NOMO-1 treated with dmso at 0.1 percent for 144 hours (cell line): ENCODE measurements around the gene TUBA4A.
A peak's percentile ranks its signal among the peaks of the same experiment; 100 is the strongest.
"Not testable (repeated sequence)": the region's sequence is repeated elsewhere in the genome, so short reads cannot be mapped to it uniquely, and the experiment has no call there.

ENCODE experiments used
- DNase-seq: peaks from one replicate; lab custom pipeline; 2025; ENCODE audit not compliant: unreplicated experiment; lab: John Stamatoyannopoulos, UW

The TUBA4A gene

DNA sequence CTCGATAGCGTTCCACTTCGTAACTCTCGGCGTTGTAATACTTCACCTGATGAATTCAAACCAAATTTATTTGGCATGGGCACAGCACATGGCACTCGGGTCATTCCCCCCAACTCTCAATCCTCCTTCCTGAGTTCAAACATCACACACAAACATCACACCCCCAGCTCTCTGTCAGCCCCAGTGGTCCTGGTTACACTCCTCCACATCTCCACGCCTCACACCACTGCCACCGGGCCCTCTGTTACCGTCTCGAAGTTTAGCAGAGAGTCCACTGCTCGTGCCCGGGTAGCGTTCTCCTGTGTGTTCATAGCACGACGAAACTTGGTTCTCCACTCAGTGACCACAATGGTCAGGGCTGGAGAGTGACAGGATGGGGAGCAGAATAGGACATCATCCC, 39.6 kb downstream of the TUBA4A start:
- DNase-seq: no peak

DNA sequence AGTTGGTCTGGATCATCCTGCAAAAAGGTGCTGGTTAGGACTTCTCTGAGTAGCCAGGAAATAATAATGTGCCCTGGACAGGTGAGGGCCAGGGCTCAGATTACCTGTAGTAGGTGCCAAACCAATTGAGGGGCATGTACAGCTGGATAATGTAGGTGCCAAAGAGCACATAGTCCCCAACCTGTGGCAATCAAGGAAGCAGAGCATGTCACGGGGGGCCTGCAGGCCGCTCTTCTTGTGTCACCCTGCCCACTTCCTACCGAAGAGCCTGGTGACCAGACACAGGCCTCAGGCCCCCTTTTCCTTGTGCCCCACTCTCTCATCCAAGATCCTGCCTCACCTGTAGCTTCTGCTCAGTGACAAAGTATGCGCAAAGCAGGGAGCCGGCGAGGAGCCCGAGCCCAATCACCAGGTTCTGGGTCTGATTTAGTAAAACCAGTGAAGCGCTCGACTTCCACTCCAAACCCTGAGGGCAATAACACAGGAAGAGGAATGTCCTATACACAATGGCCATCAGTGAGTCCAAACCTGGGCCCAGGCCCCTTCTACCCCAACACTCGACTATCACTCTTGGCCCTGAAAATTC, 40.1 kb downstream of the TUBA4A start:
- no peak for DNase-seq

GRCh38 chr2:219213026-219213415, 40.7 kb downstream of the TUBA4A start:
- no peak for DNase-seq

DNA sequence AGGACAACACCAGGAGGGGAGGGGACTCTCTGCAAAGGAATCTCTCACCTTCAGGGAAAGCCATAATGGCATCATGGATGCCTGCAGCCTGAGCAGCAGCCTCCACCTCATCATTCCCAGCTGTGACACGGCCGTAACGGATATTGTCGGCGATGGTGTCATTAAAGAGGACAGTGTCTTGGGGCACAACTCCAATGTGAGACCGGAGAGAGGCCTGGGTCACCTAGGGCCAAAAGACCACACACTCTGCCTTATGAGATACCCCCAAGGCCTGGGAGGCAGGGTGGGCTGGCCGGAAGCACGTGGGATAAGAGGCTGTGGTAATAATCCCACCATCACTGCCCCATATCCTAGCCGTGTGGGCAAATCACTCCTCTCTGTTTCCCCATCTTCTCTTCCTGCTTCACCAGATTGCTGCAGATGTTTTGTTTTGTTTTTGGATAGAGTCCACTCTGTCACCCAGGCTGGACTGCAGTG, 42.8 kb downstream of the TUBA4A start:
- no peak for DNase-seq

GRCh38 chr2:219210196-219210885, 43.4 kb downstream of the TUBA4A start:
- DNase-seq: no peak

GRCh38 chr2:219209236-219210195, 44.2 kb downstream of the TUBA4A start:
- DNase-seq: no peak

DNA sequence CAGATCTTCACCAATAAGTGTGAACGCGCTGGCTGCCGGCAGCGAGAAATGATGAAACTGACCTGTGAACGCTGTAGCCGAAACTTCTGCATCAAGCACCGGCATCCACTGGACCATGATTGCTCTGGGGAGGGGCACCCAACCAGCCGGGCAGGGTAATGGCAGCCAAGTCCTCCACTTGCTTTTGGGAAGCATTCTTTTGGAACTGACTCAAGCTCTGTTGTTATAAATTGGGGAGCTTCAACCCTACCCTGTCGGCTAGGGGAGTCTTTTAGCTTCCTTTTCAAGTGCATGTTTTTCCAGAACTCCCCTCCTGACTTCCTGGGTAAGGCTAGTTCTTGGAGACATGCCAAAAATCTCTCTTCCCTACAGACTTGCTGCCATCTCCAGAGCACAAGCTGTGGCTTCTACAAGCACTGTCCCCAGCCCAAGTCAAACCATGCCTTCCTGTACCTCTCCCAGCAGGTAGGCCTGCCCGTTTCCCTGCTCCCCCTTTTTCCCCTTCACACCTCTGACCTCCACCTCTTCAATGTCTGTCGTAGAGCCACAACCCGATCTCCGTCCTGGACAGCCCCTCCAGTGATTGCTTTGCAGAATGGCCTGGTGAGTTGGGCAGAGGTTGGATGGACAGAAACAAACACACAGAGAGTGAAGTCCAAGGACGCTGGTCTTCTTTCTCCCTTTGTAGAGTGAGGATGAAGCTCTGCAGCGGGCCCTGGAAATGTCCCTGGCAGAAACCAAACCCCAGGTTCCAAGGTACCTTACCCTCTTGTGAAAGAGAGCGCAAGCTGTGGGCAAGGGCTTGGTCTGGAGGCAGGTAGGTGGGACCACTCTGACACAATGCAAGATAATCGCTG, 45.6 kb downstream of the TUBA4A start:
- DNase-seq: no peak

GRCh38 chr2:219207134-219207883, 46.4 kb downstream of the TUBA4A start:
- DNase-seq: no peak

DNA sequence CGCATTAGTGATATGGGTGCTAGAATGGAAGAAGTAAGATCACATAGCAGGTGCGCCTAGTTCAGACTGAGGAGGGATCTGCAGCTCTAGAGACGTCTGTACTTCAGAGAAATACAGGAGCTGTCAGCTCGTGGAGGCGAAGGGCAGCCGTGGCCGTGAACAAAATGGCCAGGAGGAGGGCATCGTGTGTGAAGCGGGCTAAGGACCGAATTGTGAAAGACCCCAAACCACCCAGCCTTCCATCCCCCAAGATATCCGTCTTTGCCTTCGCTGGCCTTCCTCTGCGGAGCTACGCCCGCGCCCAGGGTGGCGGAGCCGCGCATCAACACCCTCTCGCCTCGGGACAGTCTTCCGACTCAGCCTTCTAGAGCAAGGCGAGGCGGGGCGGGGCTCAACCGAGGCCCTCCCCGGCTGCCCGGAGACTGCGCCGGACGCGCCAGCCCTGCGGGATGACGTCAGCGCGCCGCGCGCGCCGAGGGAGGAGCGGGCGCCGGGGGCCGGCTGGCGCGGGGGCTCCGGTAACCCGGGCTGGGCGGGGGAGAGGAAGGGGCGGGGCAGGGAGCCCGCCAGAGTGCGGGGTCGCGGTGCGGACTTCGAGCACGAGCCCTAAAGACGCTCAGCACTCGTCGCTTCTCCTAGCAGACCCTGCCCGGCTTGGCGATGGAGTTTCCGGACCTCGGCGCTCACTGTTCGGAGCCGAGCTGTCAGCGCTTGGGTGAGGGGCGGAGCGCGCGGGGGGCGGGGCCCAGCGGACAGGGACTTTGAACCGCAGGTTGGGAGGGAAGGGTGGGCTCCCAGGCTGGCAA, 47.2 kb downstream of the TUBA4A start, which contains the start of gene ZFAND2B:
Gene ZFAND2B, plus strand, starts transcription at position 455 of the 806 bp plus-strand sequence. Its CDS starts 206 bp downstream, at position 661.
- DNase-seq: peak; percentile 91

DNA sequence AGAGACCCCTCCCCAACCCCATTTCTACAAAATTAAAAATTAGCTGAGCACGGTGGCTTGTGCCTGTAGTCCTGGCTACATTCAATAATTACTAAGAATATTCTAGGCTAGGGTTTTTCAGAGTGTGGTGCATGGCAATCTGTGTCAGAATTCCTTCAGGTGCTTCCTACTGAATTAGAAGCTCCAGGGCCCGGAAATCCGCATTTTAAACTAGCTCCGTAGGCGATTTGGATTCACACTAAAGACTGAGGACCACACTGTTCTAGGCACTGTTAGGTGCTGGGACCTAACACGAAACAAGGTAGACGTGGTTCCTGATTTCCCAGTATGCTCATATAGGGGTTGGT, 47.8 kb downstream of the TUBA4A start:
- DNase-seq: no peak

GRCh38 chr2:219205165-219205538, 48.6 kb downstream of the TUBA4A start:
- DNase-seq: no peak

DNA sequence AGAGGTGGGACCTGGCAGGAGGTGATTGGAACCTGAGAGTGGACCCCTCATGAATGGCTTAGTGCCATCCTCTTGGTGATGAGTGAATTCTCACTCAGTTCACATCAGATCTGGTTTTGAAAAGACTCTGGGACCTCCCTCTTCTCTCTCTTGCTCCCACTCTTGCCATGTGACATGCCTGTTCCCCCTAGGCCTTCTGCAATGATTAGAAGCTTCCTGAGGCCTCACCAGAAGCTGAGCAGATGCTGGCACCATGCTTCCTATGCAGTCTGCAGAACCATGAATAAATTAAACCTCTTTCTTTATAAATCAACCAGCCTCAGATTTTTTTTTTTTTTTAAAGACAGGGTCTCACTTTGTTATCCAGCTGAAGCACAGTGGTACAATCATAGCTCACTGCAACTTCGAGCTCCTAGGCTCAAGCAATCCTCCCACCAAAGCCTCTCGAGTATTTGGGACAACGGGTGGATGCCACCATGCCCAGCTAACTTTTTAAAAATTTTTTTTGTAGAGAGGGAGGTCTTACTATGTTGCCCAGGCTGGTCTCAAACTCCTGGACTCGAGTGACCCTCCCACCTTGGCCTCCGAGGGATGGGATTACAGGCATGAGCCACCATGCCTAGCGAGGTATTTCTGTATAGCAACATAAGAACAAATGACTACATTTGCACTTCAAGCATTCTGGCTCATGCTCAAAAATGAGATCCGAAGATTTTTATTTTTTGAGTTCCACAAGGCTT, 49.1 kb downstream of the TUBA4A start:
- DNase-seq: no peak

GRCh38 chr2:219201331-219201730, 52.4 kb downstream of the TUBA4A start:
- not testable (repeated sequence) for DNase-seq

DNA sequence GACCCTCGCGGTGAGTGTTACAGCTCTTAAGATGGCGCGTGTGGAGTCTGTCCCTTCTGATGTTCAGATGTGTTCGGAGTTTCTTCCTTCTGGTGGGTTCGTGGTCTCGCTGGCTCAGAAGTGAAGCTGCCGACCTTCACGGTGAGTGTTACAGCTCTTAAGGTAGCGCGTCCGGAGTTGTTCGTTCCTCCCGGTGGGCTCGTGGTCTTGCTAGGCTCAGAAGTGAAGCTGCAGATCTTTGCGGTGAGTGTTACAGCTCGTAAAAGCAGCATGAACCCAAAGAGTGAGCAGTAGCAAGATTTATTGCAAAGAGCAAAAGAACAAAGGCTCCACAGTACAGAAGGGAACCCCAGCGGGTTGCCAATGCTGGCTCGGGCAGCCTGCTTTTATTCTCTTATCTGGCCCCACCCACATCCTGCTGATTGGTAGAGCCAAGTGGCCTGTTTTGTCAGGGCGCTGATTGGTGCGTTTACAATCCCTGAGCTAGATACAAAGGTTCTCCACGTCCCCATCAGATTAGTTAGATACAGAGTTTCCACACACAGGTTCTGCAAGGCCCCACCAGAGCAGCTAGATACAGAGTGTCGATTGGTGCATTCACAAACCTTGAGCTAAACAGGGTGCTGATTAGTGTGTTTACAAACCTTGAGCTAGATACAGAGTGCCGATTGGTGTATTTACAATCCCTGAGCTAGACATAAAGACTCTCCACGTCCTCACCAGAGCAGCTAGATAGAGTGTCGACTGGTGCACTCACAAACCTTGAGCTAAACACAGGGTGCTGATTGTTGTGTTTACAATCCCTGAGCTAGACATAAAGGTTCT, 53.0 kb downstream of the TUBA4A start:
- not testable (repeated sequence) for DNase-seq
